ENCODE results near the gene MARCKSL1. TPM values are rescaled to one million over a fixed set of nuclear protein-coding genes. Genes with fewer than 3 reads are reported as not detected.
A peak's percentile ranks its signal among the peaks of the same experiment; 100 is the strongest.

MARCKSL1 gene
- total RNA-seq, 1 donor from 2014 or later = 487 TPM

GRCh38 chr1:32334274-32334861, 1.7 kb downstream of the MARCKSL1 start:
- H3K4me3 Mint-ChIP-seq = peak overlapping the region; percentile 94
- no peaks in the 10 kb centered on the region for H3K9me3 Mint-ChIP-seq
- H3K36me3 Mint-ChIP-seq = peaks cover 15% of the 10 kb centered on the region
- peaks cover 2% of the 10 kb centered on the region for H3K27me3 Mint-ChIP-seq (ENCODE audit: low read depth)
- TF ChIP-seq CTCF (IDR thresholded peaks at IDR 0.05; ENCODE audit: unreplicated experiment) = no peak
- peak overlapping the region; percentile 94 for H3K27ac Mint-ChIP-seq
- peaks cover 37% of the 10 kb centered on the region for H3K4me1 Mint-ChIP-seq
- no peak for DNase-seq (ENCODE audit: low spot score in 2 of 2, unreplicated experiment in 2 of 2)

DNA sequence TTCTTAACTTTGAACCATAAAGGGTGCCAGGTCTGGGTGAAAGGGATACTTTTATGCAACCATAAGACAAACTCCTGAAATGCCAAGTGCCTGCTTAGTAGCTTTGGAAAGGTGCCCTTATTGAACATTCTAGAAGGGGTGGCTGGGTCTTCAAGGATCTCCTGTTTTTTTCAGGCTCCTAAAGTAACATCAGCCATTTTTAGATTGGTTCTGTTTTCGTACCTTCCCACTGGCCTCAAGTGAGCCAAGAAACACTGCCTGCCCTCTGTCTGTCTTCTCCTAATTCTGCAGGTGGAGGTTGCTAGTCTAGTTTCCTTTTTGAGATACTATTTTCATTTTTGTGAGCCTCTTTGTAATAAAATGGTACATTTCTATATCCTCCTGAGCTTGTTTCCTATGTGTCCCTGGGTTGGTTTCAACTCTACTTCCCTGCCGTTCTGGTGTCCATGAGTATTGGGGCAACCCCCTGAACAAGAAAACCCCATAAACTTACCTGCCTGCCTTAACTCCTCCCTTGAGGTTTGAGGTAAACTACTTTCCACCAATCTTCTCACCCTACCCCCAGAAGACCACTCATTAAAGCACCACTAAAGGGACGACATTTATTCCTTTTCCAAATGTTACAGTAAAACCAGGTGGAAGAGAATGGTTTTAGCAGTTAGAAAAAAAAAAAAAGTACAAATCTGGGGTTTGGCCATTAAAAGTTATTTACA, 2.6 kb downstream of the MARCKSL1 start:
- no peak for TF ChIP-seq CTCF (IDR thresholded peaks at IDR 0.05; ENCODE audit: unreplicated experiment)
- Mint-ChIP-seq H3K36me3 (peaks cover 17% of the 10 kb centered on the region), H3K4me1 (peaks cover 37% of the 10 kb centered on the region), H3K27me3 (ENCODE audit: low read depth) (peaks cover 2% of the 10 kb centered on the region), H3K27ac (peak overlapping the region; percentile 80), H3K4me3 (peak overlapping the region; percentile 94), H3K9me3 (no peaks in the 10 kb centered on the region)
- no peak for DNase-seq (ENCODE audit: low spot score in 2 of 2, unreplicated experiment in 2 of 2)

- Mint-ChIP-seq H3K9me3 (no peaks in the 10 kb centered on the region), H3K4me3 (peak overlapping the region; percentile 38), H3K36me3 (peaks cover 23% of the 10 kb centered on the region), H3K27ac (peak overlapping the region; percentile 90), H3K27me3 (ENCODE audit: low read depth) (no peaks in the 10 kb centered on the region), H3K4me1 (peaks cover 37% of the 10 kb centered on the region)
- no peak for TF ChIP-seq CTCF (IDR thresholded peaks at IDR 0.05; ENCODE audit: unreplicated experiment)
- peak in 1 of 2 experiments; percentile 52 for DNase-seq (ENCODE audit: low spot score in 2 of 2, unreplicated experiment in 2 of 2)
Measured at GRCh38 chr1:32332290-32333079, 3.5 kb downstream of the MARCKSL1 start.

- no peak overlapping the region for H3K4me3 Mint-ChIP-seq
- H3K4me1 Mint-ChIP-seq = peaks cover 37% of the 10 kb centered on the region
- no peaks in the 10 kb centered on the region for H3K9me3 Mint-ChIP-seq
- no peak for TF ChIP-seq CTCF (IDR thresholded peaks at IDR 0.05; ENCODE audit: unreplicated experiment)
- H3K27ac Mint-ChIP-seq = peak overlapping the region; percentile 90
- peaks cover 25% of the 10 kb centered on the region for H3K36me3 Mint-ChIP-seq
- no peaks in the 10 kb centered on the region for H3K27me3 Mint-ChIP-seq (ENCODE audit: low read depth)
- DNase-seq (ENCODE audit: low spot score in 2 of 2, unreplicated experiment in 2 of 2) = no peak
Measured at GRCh38 chr1:32331549-32331948, 4.5 kb downstream of the MARCKSL1 start.

DNA sequence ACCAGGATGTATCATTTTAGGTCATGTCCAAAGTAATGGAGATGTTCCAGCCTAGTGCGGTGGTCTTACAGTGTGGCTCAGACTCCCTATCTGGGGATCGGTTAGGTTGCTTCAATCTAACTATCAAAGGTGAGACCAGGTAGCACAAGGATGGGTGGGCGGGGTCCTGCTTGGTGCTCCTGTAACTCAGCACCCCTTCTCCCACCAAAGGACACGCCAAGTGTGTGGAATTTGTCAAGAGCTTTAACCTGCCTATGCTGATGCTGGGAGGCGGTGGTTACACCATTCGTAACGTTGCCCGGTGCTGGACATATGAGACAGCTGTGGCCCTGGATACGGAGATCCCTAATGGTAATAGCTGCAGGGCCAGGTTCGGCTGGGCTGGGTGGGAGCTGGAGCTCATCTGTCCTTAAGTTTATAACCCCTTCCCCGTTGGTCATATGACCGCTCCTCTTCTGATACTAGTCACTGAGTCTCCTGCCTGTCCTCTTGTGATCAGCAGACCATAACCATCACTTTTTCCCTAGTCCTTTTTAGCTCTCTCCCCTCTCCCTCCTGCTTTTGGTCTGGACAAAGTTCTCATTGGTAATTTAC, 5.4 kb downstream of the MARCKSL1 start:
- Mint-ChIP-seq H3K36me3 (peaks cover 25% of the 10 kb centered on the region), H3K9me3 (no peaks in the 10 kb centered on the region), H3K27ac (peak overlapping the region; percentile 1), H3K4me3 (no peak overlapping the region), H3K4me1 (peaks cover 37% of the 10 kb centered on the region), H3K27me3 (ENCODE audit: low read depth) (no peaks in the 10 kb centered on the region)
- no peak for DNase-seq (ENCODE audit: low spot score in 2 of 2, unreplicated experiment in 2 of 2)
- TF ChIP-seq CTCF (IDR thresholded peaks at IDR 0.05; ENCODE audit: unreplicated experiment) = no peak
